Upper lobe of left lung (tissue), 4 donors: Measurements from ENCODE around the gene ZNF654.

Experiments used
- POLR2AphosphoS5 ChIP-seq, 2 donors: sonication (generic); formaldehyde crosslinking; IDR thresholded peaks; one replicate each; pipeline ENCODE4 v1.5.1; 2017; ENCODE audit warnings: antibody characterized with exemption in 2 of 2
- TF ChIP-seq, protein P1 (sequence below), 6 experiments: fragments of 450-650 bp in 4 of 6; fragments of 200-600 bp in 2 of 6; sonication (generic) in 2 of 6; IDR thresholded peaks; one replicate each; pipeline ENCODE4 v1.5.1; 2016 to 2019; ENCODE audit warnings: antibody characterized with exemption in 6 of 6

DNA sequence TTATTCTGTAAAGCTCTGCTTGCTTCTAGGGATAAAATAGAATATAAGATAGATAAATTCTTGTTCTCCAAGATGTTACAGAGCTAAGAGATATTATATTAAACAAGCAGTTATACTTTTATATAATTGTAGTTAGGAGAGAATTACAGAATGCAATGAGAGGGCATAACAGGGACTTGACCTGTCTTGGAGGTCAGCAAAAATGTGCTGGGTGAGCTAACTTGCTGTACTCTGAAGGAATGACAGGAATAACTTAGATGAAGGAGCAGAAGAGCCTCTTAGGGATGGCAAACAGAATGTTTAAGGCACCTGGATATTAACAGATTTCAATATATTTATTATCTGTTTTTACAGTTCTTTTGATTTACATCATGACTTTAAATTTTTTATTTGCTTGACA lies 33.2 kb downstream of the ZNF654 start:
- TF ChIP-seq, protein P1, sequence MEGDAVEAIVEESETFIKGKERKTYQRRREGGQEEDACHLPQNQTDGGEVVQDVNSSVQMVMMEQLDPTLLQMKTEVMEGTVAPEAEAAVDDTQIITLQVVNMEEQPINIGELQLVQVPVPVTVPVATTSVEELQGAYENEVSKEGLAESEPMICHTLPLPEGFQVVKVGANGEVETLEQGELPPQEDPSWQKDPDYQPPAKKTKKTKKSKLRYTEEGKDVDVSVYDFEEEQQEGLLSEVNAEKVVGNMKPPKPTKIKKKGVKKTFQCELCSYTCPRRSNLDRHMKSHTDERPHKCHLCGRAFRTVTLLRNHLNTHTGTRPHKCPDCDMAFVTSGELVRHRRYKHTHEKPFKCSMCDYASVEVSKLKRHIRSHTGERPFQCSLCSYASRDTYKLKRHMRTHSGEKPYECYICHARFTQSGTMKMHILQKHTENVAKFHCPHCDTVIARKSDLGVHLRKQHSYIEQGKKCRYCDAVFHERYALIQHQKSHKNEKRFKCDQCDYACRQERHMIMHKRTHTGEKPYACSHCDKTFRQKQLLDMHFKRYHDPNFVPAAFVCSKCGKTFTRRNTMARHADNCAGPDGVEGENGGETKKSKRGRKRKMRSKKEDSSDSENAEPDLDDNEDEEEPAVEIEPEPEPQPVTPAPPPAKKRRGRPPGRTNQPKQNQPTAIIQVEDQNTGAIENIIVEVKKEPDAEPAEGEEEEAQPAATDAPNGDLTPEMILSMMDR (IDR thresholded peaks at IDR 0.05), result no peak
- no peak for TF ChIP-seq POLR2AphosphoS5 (IDR thresholded peaks at IDR 0.05)
